ENCODE data around the gene ALPP.

Gene ALPP

GRCh38 chr2:232374356-232374755, 4.2 kb upstream of the ALPP start:
- TF ChIP-seq CTCF (IDR thresholded peaks at IDR 0.05; ENCODE audit: low read depth, low read length, poor library complexity, severe bottlenecking), result no peak
- no peak for TF ChIP-seq EZH2phosphoT487 (IDR thresholded peaks at IDR 0.05; ENCODE audit: borderline replicate concordance, low read length)

GRCh38 chr2:232375164-232375563, 3.4 kb upstream of the ALPP start:
- Histone ChIP-seq H4K20me1 (ENCODE audit: control insufficient read depth, insufficient read depth, low read depth, low read length) (no peaks in the 10 kb centered on the region), H3K4me1 (ENCODE audit: control insufficient read depth, low read length) (peaks cover 8% of the 10 kb centered on the region), H3K9me3 (ENCODE audit: control insufficient read depth, insufficient read depth, low read length) (no peaks in the 10 kb centered on the region), H3K27ac (ENCODE audit: low read depth, low read length) (no peak overlapping the region), H3K4me2 (ENCODE audit: low read length) (no peak overlapping the region), H3K36me3 (ENCODE audit: control insufficient read depth, low read length) (no peaks in the 10 kb centered on the region), H3K79me2 (ENCODE audit: control insufficient read depth, low read length) (no peaks in the 10 kb centered on the region), H3K27me3 (ENCODE audit: control insufficient read depth, low read length) (peaks cover 2% of the 10 kb centered on the region; the same call in 1 of the 2 replicates), H3K9me2 (replicated peaks; ENCODE audit: control insufficient read depth, low read length) (no peaks in the 10 kb centered on the region), H3F3A (ENCODE audit: control insufficient read depth, insufficient read depth) (no peaks in the 10 kb centered on the region), H3K4me3 (ENCODE audit: low read length) (no peak overlapping the region)
- TF ChIP-seq EZH2phosphoT487 (IDR thresholded peaks at IDR 0.05; ENCODE audit: borderline replicate concordance, low read length) (no peak), CTCF (IDR thresholded peaks at IDR 0.05; ENCODE audit: low read depth, low read length, poor library complexity, severe bottlenecking) (no peak)

More at GRCh38 chr2:232374356-232374755, 4.2 kb upstream of the ALPP start:
- peaks cover 8% of the 10 kb centered on the region for H3K4me1 ChIP-seq (ENCODE audit: control insufficient read depth, low read length)
- no peaks in the 10 kb centered on the region for H3K79me2 ChIP-seq (ENCODE audit: control insufficient read depth, low read length)
- no peak overlapping the region for H3K4me2 ChIP-seq (ENCODE audit: low read length)
- no peaks in the 10 kb centered on the region for H3K9me2 ChIP-seq (replicated peaks; ENCODE audit: control insufficient read depth, low read length)
- no peaks in the 10 kb centered on the region for H3F3A ChIP-seq (ENCODE audit: control insufficient read depth, insufficient read depth)
- no peak overlapping the region for H3K4me3 ChIP-seq (ENCODE audit: low read length)
- H3K9me3 ChIP-seq (ENCODE audit: control insufficient read depth, insufficient read depth, low read length), result no peaks in the 10 kb centered on the region
- H3K27me3 ChIP-seq (ENCODE audit: control insufficient read depth, low read length), result peaks cover 2% of the 10 kb centered on the region; the same call in 1 of the 2 replicates
- no peak overlapping the region for H3K27ac ChIP-seq (ENCODE audit: low read depth, low read length)
- no peaks in the 10 kb centered on the region for H4K20me1 ChIP-seq (ENCODE audit: control insufficient read depth, insufficient read depth, low read depth, low read length)
- no peaks in the 10 kb centered on the region for H3K36me3 ChIP-seq (ENCODE audit: control insufficient read depth, low read length)

GRCh38 chr2:232376260-232376659, 2.3 kb upstream of the ALPP start:
- TF ChIP-seq EZH2phosphoT487 (IDR thresholded peaks at IDR 0.05; ENCODE audit: borderline replicate concordance, low read length) (no peak), CTCF (IDR thresholded peaks at IDR 0.05; ENCODE audit: low read depth, low read length, poor library complexity, severe bottlenecking) (no peak)
- no peak overlapping the region for H3K4me2 ChIP-seq (ENCODE audit: low read length)
- H3K9me2 ChIP-seq (replicated peaks; ENCODE audit: control insufficient read depth, low read length), result no peaks in the 10 kb centered on the region
- no peak overlapping the region for H3K4me3 ChIP-seq (ENCODE audit: low read length)
- H3K27ac ChIP-seq (ENCODE audit: low read depth, low read length), result no peak overlapping the region
- no peaks in the 10 kb centered on the region for H3F3A ChIP-seq (ENCODE audit: control insufficient read depth, insufficient read depth)
- peaks cover 2% of the 10 kb centered on the region; the same call in 1 of the 2 replicates for H3K27me3 ChIP-seq (ENCODE audit: control insufficient read depth, low read length)
- no peaks in the 10 kb centered on the region for H3K36me3 ChIP-seq (ENCODE audit: control insufficient read depth, low read length)
- no peaks in the 10 kb centered on the region for H4K20me1 ChIP-seq (ENCODE audit: control insufficient read depth, insufficient read depth, low read depth, low read length)
- H3K79me2 ChIP-seq (ENCODE audit: control insufficient read depth, low read length), result no peaks in the 10 kb centered on the region
- peaks cover 7% of the 10 kb centered on the region for H3K4me1 ChIP-seq (ENCODE audit: control insufficient read depth, low read length)
- H3K9me3 ChIP-seq (ENCODE audit: control insufficient read depth, insufficient read depth, low read length), result no peaks in the 10 kb centered on the region

Measured in DOHH2 (cell line).